Colon (tissue), 2 donors: Measurements from ENCODE around the gene MFSD1.

ENCODE experiments used
- FAIRE-seq: peaks from 2 replicates; lab custom pipeline; 2012; peaks lifted over from hg19 to GRCh38; lab: Jason Lieb, UNC
- donor health status: control.
- donor health status: control.

MFSD1 gene, protein sequence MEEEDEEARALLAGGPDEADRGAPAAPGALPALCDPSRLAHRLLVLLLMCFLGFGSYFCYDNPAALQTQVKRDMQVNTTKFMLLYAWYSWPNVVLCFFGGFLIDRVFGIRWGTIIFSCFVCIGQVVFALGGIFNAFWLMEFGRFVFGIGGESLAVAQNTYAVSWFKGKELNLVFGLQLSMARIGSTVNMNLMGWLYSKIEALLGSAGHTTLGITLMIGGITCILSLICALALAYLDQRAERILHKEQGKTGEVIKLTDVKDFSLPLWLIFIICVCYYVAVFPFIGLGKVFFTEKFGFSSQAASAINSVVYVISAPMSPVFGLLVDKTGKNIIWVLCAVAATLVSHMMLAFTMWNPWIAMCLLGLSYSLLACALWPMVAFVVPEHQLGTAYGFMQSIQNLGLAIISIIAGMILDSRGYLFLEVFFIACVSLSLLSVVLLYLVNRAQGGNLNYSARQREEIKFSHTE

DNA sequence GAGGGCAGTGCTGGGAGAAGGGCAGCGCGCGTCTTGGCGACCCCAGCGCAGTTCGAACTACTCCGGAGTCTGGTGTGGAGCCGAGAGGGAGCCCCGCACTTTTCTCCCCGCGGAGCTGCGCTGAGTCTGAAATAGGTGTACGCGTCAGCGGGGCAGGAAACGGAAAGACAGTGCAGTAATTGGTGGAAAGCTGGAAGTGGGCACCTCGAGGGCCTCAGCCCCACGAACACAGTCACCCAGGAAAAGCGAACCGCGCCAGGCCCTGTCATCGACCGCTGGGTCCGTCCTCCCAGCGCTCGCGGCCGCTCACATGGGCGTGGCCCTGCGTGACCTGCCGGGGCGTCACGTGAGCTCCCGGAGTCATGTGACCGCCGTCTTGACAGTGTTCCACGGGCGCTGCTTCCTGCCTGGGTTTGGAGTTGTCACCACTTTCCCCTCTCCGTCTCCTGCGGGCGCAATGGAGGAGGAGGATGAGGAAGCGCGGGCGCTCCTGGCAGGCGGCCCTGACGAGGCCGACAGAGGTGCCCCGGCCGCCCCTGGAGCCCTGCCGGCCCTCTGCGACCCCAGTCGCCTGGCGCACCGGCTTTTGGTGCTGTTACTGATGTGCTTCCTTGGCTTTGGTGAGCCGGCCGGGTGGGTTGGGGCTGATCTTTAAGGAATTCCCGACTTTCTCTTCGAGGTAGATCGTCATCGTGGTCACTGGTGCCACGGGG lies at the start of gene MFSD1:
MFSD1 (plus strand) TSS at position 359 of the 713 bp plus-strand sequence; CDS start at position 458, 99 bp downstream.
- no peak for FAIRE-seq

DNA sequence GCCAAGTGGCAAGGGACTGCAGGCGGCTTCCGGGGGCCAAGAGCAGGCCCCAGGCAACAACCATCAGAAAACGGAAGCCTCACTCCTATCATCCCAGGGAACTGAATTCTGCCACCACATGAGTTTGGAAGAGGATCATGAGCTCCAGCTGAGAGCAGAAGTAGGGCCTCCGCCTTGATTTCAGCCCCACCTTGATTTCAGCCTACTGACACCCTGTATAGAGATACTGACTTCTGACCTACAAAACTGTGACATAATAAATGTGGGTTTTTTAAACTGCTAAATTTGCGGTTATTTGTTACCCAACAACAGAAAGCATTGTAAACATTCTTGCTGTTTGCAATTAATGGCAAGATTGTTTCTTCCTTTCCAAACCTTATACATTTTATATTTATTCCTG lies 48.0 kb upstream of the MFSD1 start:
- FAIRE-seq, result no peak

DNA sequence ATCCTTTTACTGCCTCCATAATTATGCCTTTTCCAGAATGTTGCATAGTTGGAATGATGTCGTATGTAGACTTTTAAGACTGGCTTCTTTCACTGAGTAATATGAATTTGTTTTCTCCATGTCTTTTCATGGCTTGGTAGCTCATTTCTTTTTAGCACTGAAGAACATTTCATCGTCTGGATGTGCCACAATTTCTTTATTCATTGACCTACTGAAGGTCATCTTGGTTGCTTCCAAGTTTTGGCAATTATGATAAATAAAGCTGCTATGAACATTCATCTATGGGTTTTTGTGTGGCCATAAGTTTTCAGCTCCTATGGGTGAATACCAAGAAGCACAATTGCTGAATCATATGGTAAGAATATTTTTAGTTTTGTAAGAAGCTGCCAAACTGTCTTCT lies 46.4 kb upstream of the MFSD1 start:
- FAIRE-seq, result no peak

DNA sequence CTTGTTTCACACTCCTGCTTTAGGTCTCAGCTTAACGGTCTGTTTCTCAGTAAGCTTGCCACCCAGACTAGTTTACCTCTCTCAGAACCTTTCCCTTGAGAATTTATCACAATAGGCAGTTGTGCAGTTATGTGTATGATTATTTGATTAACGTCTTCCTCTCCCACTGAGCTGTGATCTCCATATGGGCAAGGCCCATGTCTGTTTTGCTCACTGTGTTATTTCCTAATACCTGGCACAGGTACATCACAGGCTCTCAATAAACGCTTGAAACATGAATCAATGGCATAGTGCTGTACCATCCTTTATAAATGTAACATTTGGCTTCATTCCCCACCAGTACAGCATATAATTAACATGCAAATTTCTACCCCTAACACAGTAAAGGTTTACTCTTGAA lies 40.5 kb upstream of the MFSD1 start:
- no peak for FAIRE-seq

DNA sequence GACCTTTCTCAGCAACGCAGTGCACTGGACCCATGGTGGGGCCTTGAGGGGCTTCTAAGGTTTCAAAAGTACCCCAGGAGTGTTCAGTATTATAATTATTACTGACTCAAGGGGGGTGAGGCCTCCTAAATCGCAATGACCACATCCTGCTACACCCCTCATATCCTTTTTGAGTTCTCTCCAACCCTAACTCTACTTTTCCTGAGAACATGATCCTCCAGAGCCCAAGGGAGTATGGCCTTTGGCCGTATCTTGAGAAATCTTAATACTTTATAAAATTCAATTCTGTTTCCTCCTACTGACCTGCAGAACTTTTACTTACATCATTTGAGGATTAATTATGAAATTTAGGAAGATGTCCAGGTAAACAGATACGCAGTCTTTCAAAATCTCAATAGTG lies 39.2 kb upstream of the MFSD1 start:
- no peak for FAIRE-seq

DNA sequence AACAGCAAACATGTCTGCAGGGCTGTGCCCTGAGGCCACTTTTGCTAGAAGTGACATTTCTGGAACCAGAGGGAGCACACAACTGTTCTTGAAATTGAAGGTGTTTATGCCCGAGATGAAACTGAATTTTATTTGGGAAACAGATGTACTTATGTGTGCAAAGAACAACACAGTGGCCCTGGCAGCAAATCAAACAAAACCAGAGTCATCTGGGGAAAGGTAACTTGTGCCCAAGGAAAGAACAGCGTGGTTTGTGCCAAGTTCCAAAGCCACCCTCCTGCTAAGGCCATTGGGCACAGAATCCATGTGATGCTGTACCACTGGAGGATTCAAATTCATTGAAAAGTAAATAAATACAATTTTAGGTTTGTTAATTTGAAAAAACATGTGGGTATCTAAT lies 38.4 kb upstream of the MFSD1 start:
- no peak for FAIRE-seq

DNA sequence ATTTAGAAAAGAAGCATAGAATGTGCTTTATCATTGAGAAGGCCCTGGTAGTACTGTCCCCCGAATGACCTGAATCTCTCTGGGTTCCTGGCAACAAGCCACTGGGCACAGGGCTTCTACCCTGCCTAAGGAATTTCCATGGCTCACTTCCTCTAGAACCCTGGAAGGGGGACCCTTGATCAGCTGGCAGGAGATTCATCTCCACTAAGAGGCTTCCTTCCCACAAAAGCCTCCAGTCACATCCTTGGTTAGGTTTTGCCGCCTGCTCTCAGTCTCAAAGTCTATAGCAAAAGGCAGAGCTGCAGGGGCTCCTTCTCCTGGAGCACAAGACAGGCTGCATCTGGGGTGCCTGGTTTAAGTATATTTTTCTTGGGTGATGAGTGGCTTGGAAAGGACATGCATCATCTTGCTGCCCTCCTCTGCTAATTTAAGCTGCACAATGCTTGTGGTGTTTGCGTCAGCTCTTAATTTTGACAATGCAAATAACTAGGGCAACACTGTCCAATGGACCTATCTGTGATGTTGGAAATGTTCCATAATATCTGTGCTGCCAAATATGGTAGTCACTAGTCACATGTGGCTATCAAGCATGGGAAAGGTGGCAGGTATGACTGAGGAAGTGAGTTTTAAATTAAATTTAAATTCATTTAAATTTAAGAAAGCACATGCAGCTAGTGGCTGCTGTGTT lies 36.2 kb upstream of the MFSD1 start:
- FAIRE-seq, result no peak

DNA sequence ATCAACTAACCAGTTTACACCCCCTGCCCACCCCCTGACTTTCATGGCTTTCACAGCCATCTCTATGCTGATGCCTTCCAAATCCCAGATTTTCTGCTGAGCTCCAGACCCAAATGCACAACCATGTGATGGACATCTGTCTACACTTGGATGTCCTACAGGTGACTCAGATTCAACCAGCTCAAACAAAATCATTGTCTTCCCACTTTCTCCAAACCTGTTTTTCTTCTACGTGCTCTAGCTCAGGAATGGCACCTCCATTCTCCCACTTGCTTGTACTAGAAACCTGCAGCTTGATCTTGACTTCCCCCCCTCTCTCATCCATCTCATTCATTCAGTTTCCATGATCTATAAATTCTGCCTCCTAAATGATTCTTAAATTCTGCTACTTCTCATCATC lies 35.5 kb upstream of the MFSD1 start:
- FAIRE-seq, result no peak

DNA sequence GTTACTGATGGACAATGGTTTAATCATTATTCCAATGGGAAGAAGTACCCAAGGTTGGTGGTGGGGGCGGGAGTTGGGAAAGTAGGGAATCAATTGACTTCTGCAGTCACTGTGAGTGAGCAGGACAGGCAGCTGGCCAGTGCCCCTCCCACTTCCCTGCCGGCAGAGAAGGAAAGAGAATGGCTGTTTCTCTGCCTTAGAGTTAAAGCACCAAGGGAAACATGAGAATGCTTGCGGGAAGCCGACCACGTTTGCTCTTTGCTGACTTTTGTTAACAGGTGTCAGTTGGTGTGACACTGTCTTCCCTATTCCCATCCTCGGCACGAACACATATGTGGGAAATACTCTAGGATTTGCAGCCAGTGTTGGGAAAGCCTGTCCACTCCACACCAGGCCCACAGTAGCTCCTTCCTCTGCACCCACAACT lies 33.5 kb upstream of the MFSD1 start:
- FAIRE-seq, result no peak

DNA sequence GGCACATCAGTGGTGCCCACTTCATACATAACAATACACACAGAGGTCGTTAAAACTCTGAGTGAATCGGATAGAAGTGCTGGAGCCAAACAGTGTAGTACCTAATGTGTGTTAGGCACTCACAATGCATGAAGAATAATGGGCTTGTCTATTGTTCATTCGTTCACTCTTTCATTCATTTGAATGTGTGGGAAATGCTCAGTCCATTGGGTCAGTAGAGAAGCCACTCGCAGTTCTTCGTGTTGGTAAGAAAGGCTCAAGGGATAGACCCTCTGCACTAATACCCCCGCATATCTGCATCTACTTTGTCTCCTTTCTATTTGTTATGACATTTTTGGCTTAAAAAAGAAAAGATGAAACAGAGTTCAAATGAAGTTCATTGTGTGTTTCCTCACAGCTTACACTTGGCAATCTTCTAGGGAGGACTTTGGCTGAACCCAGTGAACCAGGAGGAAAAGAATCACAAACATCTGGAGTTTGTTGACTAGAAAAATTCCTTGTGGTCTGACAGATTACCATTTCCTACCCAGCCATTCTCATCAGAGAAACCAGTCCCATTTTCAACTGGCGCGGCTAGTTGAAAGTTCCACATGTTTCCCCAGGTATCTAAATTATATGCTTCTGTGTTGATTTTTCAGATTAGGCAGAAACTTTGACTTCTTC lies 32.8 kb upstream of the MFSD1 start:
- no peak for FAIRE-seq

DNA sequence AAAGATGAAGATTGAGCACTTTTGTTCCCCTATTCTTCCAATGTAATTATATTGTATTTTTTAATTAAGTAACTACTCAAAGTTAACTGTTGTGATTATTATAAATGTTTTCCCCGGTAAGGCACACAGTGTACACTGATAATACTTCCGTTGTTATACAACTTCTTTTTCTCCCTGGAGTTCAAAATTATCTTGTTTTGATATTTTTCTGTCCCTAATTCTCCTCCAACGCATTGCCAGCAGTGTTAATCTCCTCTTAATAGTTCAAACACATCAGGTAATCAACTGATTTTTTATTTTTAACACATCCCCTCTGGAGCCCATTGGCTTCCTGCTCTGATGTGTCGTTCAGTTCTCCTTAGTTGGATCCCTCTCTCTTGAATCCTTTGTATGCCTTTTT lies 32.3 kb upstream of the MFSD1 start:
- no peak for FAIRE-seq

DNA sequence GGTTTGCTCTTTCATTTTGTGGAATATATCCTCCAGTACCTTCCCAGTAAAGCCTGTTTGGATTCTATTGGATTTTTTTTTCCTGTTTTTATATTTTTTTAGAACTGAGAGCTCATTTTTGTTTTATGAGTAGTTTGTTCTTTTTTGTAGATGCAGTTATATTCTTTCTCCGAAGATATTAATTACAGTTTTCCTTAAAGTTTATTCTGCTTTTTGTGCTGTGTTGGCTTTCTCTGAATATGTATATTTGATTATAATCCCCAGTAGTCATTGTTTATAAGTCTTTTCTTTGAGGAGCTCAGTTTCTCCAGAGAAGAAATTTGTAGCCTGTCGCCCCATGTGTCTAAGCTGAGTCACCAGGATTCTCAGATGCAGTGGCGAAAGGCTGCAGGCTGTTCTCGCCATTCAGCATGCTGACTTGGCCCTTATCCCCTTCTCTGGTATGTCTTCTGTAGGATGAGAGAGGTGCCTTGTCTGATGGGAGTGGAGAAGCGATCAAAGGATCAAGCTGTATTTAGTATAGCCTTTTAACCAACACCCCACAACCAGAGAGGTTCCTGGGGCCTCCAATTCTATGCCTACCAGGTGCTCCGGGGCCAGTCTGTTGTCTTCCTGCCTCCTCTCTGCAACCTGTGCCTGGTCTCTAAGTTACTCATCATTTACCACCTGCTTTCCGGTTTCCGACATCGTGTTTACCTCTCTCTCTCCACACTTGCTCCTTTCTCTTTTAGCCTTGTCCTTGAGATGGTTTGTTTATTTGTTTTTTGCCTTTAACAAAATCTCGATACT lies 31.7 kb upstream of the MFSD1 start:
- FAIRE-seq, result no peak

DNA sequence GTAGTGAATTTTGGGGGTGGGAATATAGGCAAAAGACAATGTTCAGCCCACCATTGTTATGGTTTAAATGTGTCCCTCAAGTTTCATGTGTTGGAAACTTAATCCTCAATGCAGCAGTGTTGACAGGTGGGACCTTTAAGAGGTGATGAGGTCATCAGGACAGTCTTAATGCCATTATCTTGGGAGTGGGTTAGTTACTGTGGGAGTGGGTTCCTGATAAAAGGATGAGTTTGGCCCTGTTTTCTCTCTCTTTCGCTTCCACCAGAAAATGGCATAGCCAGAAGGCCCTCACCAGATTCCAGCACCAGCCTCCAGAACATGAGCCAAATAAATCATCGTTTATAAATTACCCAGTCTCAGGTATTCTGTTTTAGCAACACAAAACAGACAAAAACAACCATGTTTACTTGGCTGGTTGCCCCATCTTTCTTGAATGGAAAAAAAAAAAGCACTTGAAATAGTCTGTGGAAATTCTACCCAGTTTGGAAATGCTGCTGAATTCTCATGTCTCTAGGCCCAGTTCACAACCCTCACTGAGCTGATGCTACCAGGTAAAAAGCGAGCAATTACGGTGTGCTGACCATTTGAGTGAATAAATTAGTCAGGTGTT lies 31.0 kb upstream of the MFSD1 start:
- FAIRE-seq, result no peak

DNA sequence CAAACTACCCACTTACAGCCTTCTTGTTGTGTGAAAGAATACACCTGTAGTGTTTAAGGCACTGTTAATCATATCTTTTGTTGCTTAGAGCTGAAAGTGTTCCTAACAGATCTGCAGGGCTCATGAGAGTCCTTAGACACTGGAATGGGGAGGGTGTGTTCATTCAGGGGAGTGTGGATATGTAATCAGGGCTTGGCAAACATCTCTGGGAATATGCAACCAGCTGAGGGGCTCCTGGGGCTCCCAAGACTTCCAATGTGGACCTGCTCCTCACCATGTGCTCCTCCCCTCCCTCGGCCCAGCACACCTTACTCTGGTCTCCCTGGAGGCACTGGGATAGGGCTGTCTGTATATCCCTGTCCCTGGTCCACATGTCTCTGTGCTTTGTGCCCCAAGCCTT lies 30.3 kb upstream of the MFSD1 start:
- FAIRE-seq, result no peak

DNA sequence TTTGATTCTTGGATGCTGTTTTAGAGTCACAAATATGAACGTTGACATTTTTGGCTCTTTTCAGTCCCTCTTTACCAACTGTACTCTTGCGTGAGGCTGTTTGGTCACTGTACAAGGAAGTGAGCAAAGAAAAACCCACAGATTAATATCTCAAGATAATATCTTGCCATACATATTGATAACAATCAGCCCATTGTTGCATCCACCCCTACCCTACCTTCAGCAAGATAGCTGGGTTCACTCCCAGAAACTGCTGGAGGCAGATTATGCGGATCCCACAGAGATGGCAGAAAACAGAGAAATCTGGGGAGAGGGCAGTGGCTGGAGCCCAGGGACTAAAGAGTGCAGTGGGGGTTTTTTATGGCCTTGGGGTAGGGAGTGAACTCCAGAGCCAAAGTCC lies 29.9 kb upstream of the MFSD1 start:
- FAIRE-seq, result no peak

DNA sequence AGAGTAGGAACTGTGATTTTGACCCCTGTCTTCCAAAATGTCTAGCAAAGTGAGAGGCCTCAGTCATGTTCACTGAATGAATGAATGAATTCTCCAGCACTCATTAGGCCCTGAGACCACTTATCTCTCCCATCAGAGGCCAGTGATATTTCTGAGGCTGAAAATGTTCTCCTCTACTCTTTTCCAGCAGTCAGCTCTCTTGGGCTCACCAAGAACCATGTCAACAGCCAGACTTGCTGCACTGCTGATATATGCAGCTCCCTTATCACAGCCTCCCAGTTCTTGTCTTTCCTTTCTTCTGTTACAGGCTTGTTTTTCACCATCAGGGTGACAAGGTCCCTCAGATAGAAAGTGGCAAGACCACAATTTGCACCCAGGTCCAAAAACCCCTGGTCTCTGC lies 28.7 kb upstream of the MFSD1 start:
- no peak for FAIRE-seq

DNA sequence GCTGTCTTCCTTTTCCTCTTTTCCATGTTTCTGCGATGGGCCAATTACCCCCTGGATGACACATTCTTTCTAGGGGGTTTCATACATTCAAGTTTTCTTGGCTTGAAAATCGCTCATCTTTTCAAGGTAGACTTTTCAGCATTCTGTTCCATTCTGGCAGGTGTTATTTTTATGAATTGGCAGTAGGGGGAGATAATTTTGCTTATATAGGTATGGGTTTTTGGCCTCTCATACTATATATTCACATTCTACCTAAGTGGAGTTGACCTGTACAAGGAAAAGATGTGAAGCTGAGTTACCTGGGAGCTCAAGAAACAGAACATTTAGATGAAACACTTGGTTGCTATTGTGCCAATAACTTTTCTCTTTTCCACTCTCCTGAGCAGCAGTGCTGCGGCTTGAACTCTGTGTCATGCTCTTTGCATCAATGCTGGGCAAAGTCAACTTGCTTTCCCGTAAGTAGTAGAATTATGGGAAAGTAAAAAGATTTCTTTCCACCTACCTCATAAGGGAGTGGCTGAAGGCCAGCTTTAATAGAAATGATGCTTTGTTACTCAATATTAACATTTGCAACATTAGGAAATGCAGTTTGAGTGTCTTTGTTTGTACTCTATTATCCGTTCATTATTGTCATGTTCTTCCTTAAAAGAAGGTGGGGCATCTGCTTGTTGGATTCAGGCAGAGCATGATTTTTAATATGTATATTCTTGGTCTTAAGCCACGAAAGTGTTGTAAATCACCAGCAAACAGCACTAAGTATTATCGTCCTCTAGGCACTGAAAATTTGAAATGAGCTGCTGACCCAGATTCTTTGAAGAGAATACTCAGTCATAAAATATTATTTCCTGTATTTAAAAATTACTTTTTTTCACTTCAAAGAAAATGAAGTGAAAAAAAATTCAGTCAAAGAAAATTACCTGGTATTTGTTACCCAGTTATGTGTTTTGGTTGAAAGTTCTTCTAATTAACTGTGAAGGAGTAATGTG lies 27.7 kb upstream of the MFSD1 start:
- FAIRE-seq, result no peak

DNA sequence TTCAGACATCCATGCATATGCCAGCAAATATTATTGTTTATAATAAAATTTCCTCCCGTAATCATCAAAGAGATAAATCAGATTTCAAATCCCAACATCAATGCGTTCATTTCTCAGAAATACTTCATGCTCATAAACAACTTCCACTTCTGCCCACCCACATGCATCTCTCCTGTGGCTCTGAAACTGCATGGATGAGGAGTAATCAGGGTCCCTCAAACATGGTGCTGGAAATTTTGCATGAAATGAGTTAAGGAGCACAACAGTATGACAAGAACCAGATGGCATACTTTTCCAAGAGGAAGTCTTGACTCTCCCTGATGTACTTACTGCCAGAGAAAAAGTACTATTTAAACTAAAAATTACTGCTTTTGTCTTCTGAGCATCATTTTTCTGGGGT lies 26.9 kb upstream of the MFSD1 start:
- FAIRE-seq, result no peak

DNA sequence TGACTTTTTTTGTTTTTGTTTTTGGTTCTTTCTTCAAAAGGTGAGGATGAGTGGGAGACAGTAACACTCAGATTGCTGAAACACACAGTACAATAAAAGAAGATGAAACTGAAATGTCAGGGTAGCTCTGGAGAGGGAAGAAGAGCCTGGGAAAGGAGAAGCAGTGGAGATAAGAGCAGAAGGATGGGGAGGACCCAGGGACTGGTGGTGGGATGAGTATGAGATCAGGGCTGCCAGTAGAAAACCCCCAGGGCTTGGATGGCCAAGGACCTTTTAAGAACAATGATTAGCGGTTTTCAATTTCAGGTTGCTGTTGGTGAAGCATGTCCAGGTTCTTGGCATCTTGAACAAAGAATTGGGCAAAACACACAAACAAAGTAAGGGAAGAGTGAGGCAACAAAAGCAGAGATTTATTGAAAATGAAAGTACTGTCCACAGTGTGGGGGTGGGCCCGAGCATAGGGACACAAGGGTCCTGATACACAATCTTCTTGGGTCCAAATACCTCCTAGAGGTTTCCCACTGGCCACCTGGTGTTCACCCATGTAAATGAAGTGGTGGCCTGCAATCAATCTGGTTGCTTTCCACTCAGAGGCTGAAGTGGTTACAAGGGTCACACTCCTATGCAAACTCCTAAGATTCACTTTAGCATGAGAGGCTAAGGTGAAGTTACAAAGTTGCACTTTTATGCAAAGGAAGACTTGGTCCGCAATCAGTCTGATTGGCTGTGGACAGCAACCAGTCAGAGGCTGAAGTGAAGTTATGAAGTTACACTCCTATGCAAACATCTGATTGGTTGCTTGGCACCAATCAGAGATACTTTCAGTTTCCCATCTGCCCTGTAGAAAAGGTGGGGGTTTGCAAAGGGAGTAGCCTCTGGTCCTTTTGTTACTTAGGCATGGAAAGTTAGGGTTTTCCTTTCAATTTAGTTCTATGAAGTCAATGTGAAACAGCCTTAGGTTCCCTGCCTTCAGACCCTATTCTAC lies 26.1 kb upstream of the MFSD1 start:
- no peak for FAIRE-seq
